ENCODE data around the gene ZDBF2.

Gene ZDBF2

DNA sequence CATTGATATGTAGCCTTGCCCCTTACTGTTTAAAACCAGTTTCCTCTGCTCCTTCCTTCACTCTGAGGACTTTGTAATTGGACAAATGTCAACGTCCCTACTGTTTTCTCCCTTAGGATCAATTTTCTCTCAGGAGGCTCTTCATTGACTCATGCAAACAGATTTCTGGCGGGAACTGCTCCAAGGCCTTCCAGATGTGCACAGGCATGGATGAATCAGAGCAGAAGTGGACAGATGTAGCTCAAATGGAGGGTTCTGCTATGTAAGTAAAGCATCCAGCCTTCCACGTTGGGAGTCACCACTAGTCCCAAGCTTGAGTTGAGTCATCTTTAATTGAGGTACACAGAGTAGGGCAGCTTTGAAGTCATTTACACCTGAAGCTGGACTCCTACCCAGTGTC lies 34.1 kb upstream of the ZDBF2 start:
- Histone ChIP-seq H3K4me3 (ENCODE audit: low read depth, low read length) (no peak overlapping the region), H3K27ac (ENCODE audit: extremely low read depth, low read depth, low read length) (no peak overlapping the region), H3K36me3 (ENCODE audit: control insufficient read depth in 2 of 2, insufficient read depth in 1 of 2, low read length in 2 of 2) (no peaks in the 10 kb centered on the region), H3K4me1 (ENCODE audit: control insufficient read depth, insufficient read depth, low read length) (0 out of 2 replicates have a peak, but pooled peaks cover 5% of the 10 kb centered on the region), H3K9me3 (ENCODE audit: control insufficient read depth, insufficient read depth, low read depth, low read length) (no peaks in the 10 kb centered on the region)
- TF ChIP-seq ZNF248 (tag by site-specific recombination; IDR thresholded peaks at IDR 0.05) = no peak
- CTCF ChIA-PET = no interaction called here
- POLR2A ChIA-PET = no interaction called here

DNA sequence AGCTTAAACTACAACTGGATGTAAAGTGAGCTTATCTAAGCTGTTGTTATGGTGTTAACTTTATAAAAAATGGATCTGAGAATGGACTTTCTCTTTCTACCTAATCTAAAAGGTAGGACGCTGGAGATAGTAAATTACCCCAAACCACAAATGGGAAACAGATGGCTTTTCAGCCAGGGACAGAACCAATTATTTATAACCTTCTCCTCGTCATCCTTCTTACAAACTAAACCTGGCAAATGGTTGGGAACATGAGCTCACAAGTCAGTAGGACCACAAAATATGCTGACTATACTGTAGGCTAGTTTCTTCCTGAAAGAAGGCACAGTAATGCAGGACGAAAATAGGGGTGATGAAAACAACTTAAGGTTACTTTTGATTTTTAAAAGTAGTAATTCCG lies 32.7 kb upstream of the ZDBF2 start:
- H3K9me3 ChIP-seq (ENCODE audit: control insufficient read depth, insufficient read depth, low read depth, low read length) = no peaks in the 10 kb centered on the region
- TF ChIP-seq, protein P1, sequence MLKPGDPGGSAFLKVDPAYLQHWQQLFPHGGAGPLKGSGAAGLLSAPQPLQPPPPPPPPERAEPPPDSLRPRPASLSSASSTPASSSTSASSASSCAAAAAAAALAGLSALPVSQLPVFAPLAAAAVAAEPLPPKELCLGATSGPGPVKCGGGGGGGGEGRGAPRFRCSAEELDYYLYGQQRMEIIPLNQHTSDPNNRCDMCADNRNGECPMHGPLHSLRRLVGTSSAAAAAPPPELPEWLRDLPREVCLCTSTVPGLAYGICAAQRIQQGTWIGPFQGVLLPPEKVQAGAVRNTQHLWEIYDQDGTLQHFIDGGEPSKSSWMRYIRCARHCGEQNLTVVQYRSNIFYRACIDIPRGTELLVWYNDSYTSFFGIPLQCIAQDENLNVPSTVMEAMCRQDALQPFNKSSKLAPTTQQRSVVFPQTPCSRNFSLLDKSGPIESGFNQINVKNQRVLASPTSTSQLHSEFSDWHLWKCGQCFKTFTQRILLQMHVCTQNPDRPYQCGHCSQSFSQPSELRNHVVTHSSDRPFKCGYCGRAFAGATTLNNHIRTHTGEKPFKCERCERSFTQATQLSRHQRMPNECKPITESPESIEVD (tag by site-specific recombination; IDR thresholded peaks at IDR 0.05) = peak; percentile 82
- TF ChIP-seq ZBTB48 (tag by site-specific recombination; IDR thresholded peaks at IDR 0.05) (no peak), ZNF629 (tag by site-specific recombination; IDR thresholded peaks at IDR 0.05) (0 out of 2 replicates have a peak, but pooled peaks have one; percentile 13), ZNF335 (tag by site-specific recombination; conservative IDR thresholded peaks at IDR 0.05) (peak; percentile 47)
- TF ChIP-seq, protein P2, sequence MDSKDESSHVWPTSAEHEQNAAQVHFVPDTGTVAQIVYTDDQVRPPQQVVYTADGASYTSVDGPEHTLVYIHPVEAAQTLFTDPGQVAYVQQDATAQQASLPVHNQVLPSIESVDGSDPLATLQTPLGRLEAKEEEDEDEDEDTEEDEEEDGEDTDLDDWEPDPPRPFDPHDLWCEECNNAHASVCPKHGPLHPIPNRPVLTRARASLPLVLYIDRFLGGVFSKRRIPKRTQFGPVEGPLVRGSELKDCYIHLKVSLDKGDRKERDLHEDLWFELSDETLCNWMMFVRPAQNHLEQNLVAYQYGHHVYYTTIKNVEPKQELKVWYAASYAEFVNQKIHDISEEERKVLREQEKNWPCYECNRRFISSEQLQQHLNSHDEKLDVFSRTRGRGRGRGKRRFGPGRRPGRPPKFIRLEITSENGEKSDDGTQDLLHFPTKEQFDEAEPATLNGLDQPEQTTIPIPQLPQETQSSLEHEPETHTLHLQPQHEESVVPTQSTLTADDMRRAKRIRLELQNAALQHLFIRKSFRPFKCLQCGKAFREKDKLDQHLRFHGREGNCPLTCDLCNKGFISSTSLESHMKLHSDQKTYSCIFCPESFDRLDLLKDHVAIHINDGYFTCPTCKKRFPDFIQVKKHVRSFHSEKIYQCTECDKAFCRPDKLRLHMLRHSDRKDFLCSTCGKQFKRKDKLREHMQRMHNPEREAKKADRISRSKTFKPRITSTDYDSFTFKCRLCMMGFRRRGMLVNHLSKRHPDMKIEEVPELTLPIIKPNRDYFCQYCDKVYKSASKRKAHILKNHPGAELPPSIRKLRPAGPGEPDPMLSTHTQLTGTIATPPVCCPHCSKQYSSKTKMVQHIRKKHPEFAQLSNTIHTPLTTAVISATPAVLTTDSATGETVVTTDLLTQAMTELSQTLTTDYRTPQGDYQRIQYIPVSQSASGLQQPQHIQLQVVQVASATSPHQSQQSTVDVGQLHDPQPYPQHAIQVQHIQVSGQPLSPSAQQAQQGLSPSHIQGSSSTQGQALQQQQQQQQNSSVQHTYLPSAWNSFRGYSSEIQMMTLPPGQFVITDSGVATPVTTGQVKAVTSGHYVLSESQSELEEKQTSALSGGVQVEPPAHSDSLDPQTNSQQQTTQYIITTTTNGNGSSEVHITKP (tag by site-specific recombination; IDR thresholded peaks at IDR 0.05) = 0 out of 2 replicates have a peak, but pooled peaks have one; percentile 17
- 0 out of 2 replicates have a peak, but pooled peaks cover 5% of the 10 kb centered on the region for H3K4me1 ChIP-seq (ENCODE audit: control insufficient read depth, insufficient read depth, low read length)
- ChIA-PET CTCF (interaction anchor here (0.6 to 1.0 kb wide), 3 partner anchors 10 to 1398 kb away, joined by 3 to 5 read pairs (median 3); no protein-coding TSS in a partner anchor), POLR2A (no interaction called here)
- H3K4me3 ChIP-seq (ENCODE audit: low read depth, low read length) = no peak overlapping the region
- 0 out of 2 replicates have a peak overlapping the region, but pooled peaks have one; percentile 31 for H3K27ac ChIP-seq (ENCODE audit: extremely low read depth, low read depth, low read length)
- H3K36me3 ChIP-seq (ENCODE audit: control insufficient read depth in 2 of 2, insufficient read depth in 1 of 2, low read length in 2 of 2) = no peaks in the 10 kb centered on the region

DNA sequence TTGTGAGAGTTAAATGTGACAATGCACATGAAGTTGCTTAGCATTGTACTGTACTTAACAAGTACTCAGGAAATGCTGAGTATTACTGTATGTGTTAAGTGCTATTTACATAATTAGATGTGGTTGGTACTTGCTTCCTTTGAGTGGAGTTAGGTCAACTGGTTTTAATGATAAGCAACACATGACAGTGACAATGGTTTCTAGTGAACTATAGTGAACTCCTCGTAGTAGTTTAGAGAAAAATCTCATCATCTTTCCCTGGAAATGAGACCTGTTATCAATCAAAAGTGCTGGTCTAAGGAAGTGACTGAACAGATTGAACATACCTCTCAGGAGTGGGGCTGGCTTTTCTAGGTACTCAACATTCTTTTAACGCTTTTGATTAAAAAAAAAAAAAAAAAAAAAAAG lies 29.2 kb upstream of the ZDBF2 start:
- no peak overlapping the region for H3K4me3 ChIP-seq (ENCODE audit: low read depth, low read length)
- POLR2A ChIA-PET = no interaction called here
- H3K36me3 ChIP-seq (ENCODE audit: control insufficient read depth in 2 of 2, insufficient read depth in 1 of 2, low read length in 2 of 2) = no peaks in the 10 kb centered on the region
- H3K4me1 ChIP-seq (ENCODE audit: control insufficient read depth, insufficient read depth, low read length) = 0 out of 2 replicates have a peak, but pooled peaks cover 5% of the 10 kb centered on the region
- H3K27ac ChIP-seq (ENCODE audit: extremely low read depth, low read depth, low read length) = no peak overlapping the region
- H3K9me3 ChIP-seq (ENCODE audit: control insufficient read depth, insufficient read depth, low read depth, low read length) = no peaks in the 10 kb centered on the region
- CTCF ChIA-PET = interaction anchor here (0.7 to 1.2 kb wide), 2 partner anchors 15 to 83 kb away, joined by 3 read pairs; no protein-coding TSS in a partner anchor
- no peak for TF ChIP-seq FEZF1 (tag by site-specific recombination; IDR thresholded peaks at IDR 0.05)
- TF ChIP-seq, protein P3, sequence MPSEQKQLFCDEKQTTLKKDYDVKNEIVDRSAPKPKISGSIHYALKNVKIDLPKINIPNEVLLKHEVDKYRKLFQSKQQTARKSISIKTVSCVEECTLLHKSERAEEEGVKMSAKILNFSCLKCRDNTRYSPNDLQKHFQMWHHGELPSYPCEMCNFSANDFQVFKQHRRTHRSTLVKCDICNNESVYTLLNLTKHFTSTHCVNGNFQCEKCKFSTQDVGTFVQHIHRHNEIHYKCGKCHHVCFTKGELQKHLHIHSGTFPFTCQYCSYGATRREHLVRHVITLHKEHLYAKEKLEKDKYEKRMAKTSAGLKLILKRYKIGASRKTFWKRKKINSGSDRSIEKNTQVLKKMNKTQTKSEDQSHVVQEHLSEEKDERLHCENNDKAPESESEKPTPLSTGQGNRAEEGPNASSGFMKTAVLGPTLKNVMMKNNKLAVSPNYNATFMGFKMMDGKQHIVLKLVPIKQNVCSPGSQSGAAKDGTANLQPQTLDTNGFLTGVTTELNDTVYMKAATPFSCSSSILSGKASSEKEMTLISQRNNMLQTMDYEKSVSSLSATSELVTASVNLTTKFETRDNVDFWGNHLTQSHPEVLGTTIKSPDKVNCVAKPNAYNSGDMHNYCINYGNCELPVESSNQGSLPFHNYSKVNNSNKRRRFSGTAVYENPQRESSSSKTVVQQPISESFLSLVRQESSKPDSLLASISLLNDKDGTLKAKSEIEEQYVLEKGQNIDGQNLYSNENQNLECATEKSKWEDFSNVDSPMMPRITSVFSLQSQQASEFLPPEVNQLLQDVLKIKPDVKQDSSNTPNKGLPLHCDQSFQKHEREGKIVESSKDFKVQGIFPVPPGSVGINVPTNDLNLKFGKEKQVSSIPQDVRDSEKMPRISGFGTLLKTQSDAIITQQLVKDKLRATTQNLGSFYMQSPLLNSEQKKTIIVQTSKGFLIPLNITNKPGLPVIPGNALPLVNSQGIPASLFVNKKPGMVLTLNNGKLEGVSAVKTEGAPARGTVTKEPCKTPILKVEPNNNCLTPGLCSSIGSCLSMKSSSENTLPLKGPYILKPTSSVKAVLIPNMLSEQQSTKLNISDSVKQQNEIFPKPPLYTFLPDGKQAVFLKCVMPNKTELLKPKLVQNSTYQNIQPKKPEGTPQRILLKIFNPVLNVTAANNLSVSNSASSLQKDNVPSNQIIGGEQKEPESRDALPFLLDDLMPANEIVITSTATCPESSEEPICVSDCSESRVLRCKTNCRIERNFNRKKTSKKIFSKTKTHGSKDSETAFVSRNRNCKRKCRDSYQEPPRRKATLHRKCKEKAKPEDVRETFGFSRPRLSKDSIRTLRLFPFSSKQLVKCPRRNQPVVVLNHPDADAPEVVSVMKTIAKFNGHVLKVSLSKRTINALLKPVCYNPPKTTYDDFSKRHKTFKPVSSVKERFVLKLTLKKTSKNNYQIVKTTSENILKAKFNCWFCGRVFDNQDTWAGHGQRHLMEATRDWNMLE (tag by site-specific recombination; conservative IDR thresholded peaks at IDR 0.05; ENCODE audit: low read depth) = no peak
- no peak for TF ChIP-seq ZNF560 (tag by site-specific recombination; IDR thresholded peaks at IDR 0.05; ENCODE audit: borderline replicate concordance)
- no peak for TF ChIP-seq ZNF571 (tag by site-specific recombination; IDR thresholded peaks at IDR 0.05)
- TF ChIP-seq, protein P4, sequence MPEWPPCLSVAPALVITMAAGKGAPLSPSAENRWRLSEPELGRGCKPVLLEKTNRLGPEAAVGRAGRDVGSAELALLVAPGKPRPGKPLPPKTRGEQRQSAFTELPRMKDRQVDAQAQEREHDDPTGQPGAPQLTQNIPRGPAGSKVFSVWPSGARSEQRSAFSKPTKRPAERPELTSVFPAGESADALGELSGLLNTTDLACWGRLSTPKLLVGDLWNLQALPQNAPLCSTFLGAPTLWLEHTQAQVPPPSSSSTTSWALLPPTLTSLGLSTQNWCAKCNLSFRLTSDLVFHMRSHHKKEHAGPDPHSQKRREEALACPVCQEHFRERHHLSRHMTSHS (tag by site-specific recombination; IDR thresholded peaks at IDR 0.05) = no peak
- no peak for TF ChIP-seq ZNF138 (tag by site-specific recombination; IDR thresholded peaks at IDR 0.05; ENCODE audit: borderline replicate concordance)
- TF ChIP-seq, protein P5, sequence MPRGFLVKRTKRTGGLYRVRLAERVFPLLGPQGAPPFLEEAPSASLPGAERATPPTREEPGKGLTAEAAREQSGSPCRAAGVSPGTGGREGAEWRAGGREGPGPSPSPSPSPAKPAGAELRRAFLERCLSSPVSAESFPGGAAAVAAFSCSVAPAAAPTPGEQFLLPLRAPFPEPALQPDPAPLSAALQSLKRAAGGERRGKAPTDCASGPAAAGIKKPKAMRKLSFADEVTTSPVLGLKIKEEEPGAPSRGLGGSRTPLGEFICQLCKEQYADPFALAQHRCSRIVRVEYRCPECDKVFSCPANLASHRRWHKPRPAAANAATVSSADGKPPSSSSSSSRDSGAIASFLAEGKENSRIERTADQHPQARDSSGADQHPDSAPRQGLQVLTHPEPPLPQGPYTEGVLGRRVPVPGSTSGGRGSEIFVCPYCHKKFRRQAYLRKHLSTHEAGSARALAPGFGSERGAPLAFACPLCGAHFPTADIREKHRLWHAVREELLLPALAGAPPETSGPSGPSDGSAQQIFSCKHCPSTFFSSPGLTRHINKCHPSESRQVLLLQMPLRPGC (tag by site-specific recombination; IDR thresholded peaks at IDR 0.05) = no peak
- no peak for TF ChIP-seq ZFP69B (tag by site-specific recombination; IDR thresholded peaks at IDR 0.05)
- no peak for TF ChIP-seq ZNF423 (tag by site-specific recombination; IDR thresholded peaks at IDR 0.05)
